Measurements from ENCODE around the gene CDH19. TPM values are rescaled to one million over a fixed set of nuclear protein-coding genes. Genes with fewer than 3 reads are reported as not detected.

The CDH19 gene
- total RNA-seq, 1 experiment from 2014 or later = not detected

GRCh38 chr18:66534110-66534509, 69.8 kb downstream of the CDH19 start:
- ChIA-PET RAD21 (ENCODE audit: low non-redundant PET in 1 of 2, low total read pairs in 2 of 2, uncharacterized antibody in 2 of 2, unreplicated experiment in 2 of 2) (no interaction called here), CTCF (no interaction called here), POLR2A (no interaction called here)
- intact Hi-C loops (cut with micrococcal nuclease) = no loop called here
- Histone ChIP-seq H2AFZ (ENCODE audit: low read depth, low read length, poor library complexity, severe bottlenecking) (no peak overlapping the region), H3K4me3 (replicated peaks in 1 of 2; ENCODE audit: low read depth in 1 of 2, low read length in 2 of 2) (no peak overlapping the region), H3K27me3 (ENCODE audit: insufficient read depth, low read length) (no peaks in the 10 kb centered on the region), H3K36me3 (ENCODE audit: control insufficient read depth in 1 of 2, insufficient read depth in 2 of 2, low read length in 2 of 2) (no peaks in the 10 kb centered on the region), H3K27ac (ENCODE audit: low read depth, low read length) (no peak overlapping the region), H3K9me3 (ENCODE audit: control insufficient read depth in 1 of 2, insufficient read depth in 1 of 2, low read depth in 1 of 2, low read length in 2 of 2) (peaks cover 0 to 22% of the 10 kb centered on the region in 2 experiments; a peak in 3 of 4 replicates), H3K9ac (ENCODE audit: low read length) (no peak overlapping the region), H4K20me1 (ENCODE audit: insufficient read depth) (no peaks in the 10 kb centered on the region), H3K9me2 (ENCODE audit: insufficient read depth) (no peaks in the 10 kb centered on the region), H3K4me1 (ENCODE audit: control insufficient read depth in 1 of 2, insufficient read depth in 2 of 2, low read length in 2 of 2) (no peaks in the 10 kb centered on the region), H3K4me2 (ENCODE audit: low read length) (no peak overlapping the region), H3K79me2 (ENCODE audit: insufficient read depth, low read length) (no peaks in the 10 kb centered on the region)
- ATAC-seq (no peak), DNase-seq (ENCODE audit: low read depth, low spot score) (no peak)
- no peak for TF ChIP-seq TCF7L2 (IDR thresholded peaks at IDR 0.05; ENCODE audit: borderline replicate concordance, extremely low read depth, insufficient read depth, insufficient read length)
- TF ChIP-seq, protein P1, sequence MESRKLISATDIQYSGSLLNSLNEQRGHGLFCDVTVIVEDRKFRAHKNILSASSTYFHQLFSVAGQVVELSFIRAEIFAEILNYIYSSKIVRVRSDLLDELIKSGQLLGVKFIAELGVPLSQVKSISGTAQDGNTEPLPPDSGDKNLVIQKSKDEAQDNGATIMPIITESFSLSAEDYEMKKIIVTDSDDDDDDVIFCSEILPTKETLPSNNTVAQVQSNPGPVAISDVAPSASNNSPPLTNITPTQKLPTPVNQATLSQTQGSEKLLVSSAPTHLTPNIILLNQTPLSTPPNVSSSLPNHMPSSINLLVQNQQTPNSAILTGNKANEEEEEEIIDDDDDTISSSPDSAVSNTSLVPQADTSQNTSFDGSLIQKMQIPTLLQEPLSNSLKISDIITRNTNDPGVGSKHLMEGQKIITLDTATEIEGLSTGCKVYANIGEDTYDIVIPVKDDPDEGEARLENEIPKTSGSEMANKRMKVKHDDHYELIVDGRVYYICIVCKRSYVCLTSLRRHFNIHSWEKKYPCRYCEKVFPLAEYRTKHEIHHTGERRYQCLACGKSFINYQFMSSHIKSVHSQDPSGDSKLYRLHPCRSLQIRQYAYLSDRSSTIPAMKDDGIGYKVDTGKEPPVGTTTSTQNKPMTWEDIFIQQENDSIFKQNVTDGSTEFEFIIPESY (IDR thresholded peaks at IDR 0.05; ENCODE audit: extremely low read depth, insufficient replicate concordance, low read length) = no peak
- no peak for TF ChIP-seq CTCF (IDR thresholded peaks at IDR 0.05 in 2 of 3, conservative IDR thresholded peaks at IDR 0.05 in 1 of 3; ENCODE audit: borderline replicate concordance in 1 of 3, insufficient read depth in 1 of 3, low read depth in 2 of 3, low read length in 2 of 3)
- no peak for TF ChIP-seq RAD21 (IDR thresholded peaks at IDR 0.05; ENCODE audit: low read depth)
- TF ChIP-seq MAX (IDR thresholded peaks at IDR 0.05) = no peak
- no peak for TF ChIP-seq ATF3 (IDR thresholded peaks at IDR 0.05)
- no peak for TF ChIP-seq JUND (IDR thresholded peaks at IDR 0.05)
- no peak for TF ChIP-seq SP1 (IDR thresholded peaks at IDR 0.05; ENCODE audit: low read depth)
- TF ChIP-seq YY1 (IDR thresholded peaks at IDR 0.05; ENCODE audit: extremely low read depth, insufficient replicate concordance, low read depth, low read length) = no peak
- TF ChIP-seq ZFX (IDR thresholded peaks at IDR 0.05) = no peak
- no peak for TF ChIP-seq SIN3A (IDR thresholded peaks at IDR 0.05; ENCODE audit: low read depth)
- no TSS peak for BruUV-seq (replicated peaks)

All from HCT116 (cell line).